Smooth muscle cell of bladder (primary cell): ENCODE results near the gene NRBF2. TPM values are rescaled to one million over a fixed set of nuclear protein-coding genes. Genes with fewer than 3 reads are reported as not detected.

ENCODE experiments used
- total RNA-seq: library from RNA; depleted of rRNA; stranded (reverse); fragments of >200 nt; gene quantifications from 2 replicates; pipeline ENCODE4 v1.2.3, GENCODE V29; 2014

Gene NRBF2
- 30.3 and 38.9 TPM in 2 replicates for total RNA-seq

GRCh38 chr10:63133056-63133820 lies at the start of gene NRBF2:
Gene NRBF2, plus strand, starts transcription at chr10:63133328. Its CDS starts 143 bp downstream, at chr10:63133471.

